ENCODE data around the gene ANXA8L1.
"Not testable (repeated sequence)": the region's sequence is repeated elsewhere in the genome, so short reads cannot be mapped to it uniquely, and the experiment has no call there.

ANXA8L1 gene

DNA sequence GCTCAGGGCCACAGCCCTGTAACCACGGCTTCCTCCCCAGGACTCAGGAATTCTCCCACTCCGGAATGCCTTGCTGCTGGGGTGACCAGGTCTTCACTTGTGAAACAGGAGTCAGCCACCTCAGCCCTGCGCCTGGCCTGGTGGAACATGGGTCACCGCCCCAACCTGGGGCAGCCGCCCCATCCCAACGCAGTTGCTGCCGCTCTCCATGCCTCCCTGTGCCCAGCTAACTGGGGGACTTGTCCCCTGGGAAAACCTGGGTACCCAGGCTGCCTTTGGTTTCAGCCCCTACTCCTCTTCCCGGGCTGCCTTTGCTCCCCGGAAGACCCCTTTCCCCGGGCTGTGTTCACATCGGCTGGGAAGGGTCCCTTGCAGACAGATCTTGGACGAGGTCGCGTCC, 22.2 kb downstream of the ANXA8L1 start:
- not testable (repeated sequence) for DNase-seq (ENCODE audit: low read depth in 2 of 2)

DNA sequence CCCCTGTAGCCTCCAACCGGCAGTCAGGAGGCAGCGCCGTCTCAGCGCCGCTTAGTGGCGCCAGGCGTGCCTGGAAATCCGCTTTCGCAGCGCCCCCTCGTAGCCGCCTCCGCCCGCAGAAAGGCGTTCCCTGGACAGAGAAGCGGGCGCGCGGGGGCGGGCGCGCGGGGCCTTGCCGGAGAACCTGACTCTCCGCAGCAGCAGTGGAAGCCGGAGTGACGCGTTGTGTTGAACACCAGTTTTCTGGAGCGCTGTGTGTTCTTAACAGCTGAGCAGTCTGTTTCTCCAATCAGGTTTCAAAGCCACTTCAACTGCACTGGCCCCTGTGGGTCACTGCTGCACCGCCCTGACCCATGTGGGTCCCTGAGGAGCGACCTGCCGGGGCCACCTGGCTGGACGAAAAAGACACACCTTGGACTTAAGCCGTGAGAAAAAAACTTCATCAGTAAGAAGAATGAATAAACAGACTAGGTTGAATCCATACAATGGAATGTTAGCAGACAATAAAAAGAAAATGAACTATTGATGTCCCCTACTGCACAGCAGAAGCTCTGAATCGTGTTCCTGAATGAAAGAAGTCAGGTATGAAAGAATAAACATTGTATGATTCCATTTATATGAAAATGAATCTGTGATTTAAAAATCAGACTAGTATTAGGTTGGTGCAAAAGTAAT, 22.8 kb downstream of the ANXA8L1 start:
- DNase-seq (ENCODE audit: low read depth in 2 of 2), result not testable (repeated sequence)

DNA sequence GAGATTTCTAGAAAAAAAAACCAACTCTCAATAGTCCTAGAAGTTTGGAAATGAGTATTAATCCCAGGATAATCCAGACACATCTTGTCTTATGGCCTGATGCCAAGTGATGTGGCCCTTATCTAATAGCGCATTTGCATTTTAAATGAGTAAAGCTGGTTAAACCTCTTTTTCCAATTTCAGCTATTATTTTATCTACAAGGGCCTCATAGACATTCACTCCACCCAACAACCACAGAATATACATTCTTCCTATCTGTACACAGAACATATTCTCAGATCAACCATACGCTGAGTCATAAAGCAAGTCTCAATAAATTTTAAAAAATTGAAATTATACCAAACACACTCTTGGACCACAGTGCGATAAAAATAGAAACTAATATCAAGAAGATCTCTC, 34.0 kb downstream of the ANXA8L1 start:
- DNase-seq (ENCODE audit: low read depth in 2 of 2), result not testable (repeated sequence)

DNA sequence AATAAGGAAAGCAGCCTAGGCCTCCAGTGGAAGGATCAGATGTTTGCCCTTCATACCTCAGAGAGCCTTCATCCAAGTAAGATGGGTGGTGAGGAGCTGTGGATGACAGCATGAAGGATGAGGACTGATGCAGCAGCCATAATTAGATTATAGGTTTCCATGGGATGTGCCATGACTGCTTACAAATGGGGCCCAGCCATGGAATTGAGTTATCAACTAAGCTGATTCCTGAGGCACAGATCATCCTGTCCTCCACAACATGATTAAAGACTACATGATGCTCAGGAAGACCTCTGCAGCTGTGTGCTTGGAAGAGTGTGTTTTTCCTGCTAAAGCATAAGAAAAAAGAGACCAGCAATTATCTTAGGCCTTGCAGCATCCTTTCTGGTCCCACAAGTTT, 35.5 kb downstream of the ANXA8L1 start:
- DNase-seq (ENCODE audit: low read depth in 2 of 2), result not testable (repeated sequence)

DNA sequence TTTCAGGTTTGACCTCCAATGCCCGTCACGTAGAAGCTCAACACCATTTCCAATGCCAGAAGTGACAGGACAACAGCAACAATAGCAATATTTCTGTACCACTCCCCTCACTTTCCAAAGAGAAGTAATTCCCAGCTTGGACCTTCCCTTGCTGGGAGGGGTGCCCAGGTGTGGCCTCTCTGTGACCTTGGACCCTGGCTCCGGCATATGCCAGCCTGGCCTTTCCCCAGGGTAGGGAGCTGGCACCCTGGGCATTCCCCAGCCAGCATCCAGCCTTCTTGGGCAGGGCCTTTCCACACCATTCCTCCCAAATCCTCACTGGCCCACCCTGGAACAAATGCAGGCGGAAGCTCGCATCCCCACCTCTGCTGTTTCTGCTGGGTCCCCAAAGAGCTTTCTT, 37.1 kb downstream of the ANXA8L1 start:
- not testable (repeated sequence) for DNase-seq (ENCODE audit: low read depth in 2 of 2)

DNA sequence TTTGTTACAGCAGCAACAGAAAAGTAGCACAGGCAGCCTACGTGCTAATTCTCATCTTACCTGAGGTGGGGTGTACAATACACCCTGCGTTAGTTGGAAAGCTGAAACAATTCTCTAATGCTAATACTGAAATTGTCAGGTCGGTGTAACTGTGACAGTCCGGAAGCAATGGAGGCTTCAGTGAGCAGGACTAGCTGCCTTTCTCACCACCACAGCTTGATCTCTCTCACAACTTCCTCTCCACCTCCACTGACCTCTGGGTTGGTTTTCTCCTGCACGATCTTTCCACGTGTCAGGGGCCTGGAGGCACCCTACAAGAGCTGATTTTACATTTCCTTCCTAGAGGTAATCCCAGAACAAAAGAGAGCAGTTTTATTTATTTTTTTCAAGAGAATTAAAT, 39.7 kb downstream of the ANXA8L1 start:
- DNase-seq (ENCODE audit: low read depth in 2 of 2), result not testable (repeated sequence)

DNA sequence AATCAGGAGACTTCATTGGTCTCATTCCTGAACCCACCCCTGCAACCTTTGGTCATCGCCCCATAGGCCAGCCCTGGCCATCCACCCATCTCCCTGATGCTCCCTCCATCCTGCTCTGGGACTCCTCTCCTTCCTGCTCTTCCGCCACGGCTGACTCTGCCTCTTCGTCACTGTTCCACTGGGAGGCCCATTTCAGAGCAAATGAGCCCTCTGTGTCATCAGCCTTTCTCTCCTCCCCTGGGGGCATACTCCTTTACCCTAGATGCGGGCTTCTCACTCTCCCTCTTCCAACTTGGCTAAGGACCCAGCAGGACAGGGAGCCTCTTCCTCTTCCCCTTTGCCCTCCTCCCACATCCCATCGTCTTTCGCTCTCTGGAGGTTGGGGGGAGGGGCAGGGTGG, 42.7 kb downstream of the ANXA8L1 start:
- not testable (repeated sequence) for DNase-seq (ENCODE audit: low read depth in 2 of 2)

DNA sequence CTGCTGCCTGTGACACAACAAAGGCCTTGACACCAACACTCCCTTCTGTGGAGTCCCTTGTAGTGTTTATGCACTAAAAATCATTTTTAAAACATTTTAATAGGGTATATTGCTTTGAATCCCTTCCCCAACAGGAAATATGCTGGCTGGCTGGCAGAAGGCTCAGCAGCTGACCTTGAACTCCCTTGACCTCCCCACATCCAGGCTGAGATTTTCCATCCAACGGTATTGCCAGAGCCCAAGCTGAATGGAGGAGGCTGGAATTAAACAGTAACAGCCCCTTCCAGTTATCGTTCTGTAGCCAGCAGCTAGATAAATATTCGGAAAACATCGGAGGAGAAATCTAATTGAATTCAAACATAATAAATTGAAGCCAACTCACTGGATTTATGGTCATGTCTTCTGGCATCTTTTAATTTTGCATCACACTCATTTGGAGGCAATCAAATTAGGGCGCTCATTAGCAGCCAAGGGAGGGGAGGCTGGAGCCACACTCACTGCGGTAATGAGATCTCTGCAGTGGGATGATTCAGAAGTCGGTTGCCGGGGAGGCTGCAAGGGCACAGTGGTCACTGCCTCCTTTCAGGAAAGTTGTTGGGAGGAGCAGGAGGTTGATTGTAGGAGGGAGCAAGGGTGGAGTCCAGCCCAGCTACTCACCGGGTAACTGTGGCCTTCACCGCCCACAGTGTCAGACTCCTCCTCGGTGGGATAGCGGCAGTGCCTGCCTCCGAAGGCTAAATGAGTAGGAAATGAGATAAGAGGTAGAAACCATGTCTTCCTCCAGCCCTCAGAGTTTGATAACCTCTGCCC, 44.2 kb downstream of the ANXA8L1 start:
- DNase-seq (ENCODE audit: low read depth in 2 of 2), result not testable (repeated sequence)

DNA sequence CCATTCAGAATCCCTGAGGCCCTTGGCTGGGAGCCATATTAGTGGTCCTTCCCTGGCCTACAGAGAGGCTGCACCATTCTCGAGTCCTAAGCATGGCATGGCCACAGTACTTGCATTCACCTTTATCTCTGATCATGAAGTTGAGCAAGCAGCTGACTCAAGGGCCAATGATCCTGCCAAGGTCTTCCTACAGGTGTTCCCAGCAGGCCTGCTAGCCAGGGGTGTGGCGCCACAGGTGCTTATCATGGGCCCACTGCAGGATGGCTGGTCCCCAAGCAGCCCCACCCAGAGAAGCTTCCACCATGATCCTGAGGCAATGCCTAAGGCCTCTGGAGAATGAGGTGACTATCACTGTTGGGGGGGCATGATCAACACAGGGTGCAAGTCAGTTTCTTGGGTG, 48.0 kb downstream of the ANXA8L1 start:
- DNase-seq (ENCODE audit: low read depth in 2 of 2), result not testable (repeated sequence)

DNA sequence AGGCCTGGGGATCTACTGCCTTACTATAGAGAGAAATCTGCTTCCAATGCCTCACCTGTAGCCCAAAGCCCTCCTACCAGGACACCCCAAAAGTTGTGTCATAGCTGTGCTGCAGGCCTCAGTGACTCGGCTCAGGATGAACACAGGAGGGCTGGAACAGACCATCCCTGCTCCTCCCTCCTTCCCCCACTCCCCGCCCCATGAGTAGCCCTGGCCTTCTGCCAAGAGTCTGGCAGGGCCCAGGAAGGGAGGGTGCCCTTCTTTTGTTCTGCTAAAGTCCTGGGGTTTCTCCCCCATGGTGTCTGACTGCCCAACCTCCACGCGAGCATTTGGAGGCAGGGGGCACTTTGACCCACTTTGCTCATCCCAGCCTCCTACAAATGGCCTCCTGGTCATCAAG, 65.4 kb downstream of the ANXA8L1 start:
- DNase-seq (ENCODE audit: low read depth in 2 of 2), result not testable (repeated sequence)

All from stimulated activated CD4-positive, alpha-beta T cell treated with anti-CD3 and anti-CD28 coated beads, Interleukin-12 subunit alpha, Interleukin-12 subunit beta, amount 100 ng/mL, for 24 hours (primary cell).